Neural cell (in vitro differentiated cells): ENCODE measurements around the gene ERC2.

ENCODE experiments used
- EP300 ChIP-seq: fragments of 450-650 bp; conservative IDR thresholded peaks from 2 replicates; pipeline ENCODE4 v1.6.1; 2014; ENCODE audit warnings: antibody characterized with exemption, mild to moderate bottlenecking, moderate library complexity; ENCODE audit not compliant: poor library complexity, severe bottlenecking
- EZH2 ChIP-seq: fragments of 200-600, 300-800 bp; shearing (Covaris generic), sonication (generic); IDR thresholded peaks from 2 replicates; pipeline ENCODE4 v1.6.1; 2014; ENCODE audit warnings: antibody characterized with exemption, low read length, borderline replicate concordance, mild to moderate bottlenecking; ENCODE audit not compliant: insufficient read depth, poor library complexity, severe bottlenecking
- MXI1 ChIP-seq: fragments of 450-650 bp; conservative IDR thresholded peaks from 2 replicates; pipeline ENCODE4 v1.6.1; 2014; ENCODE audit warnings: antibody characterized with exemption, mild to moderate bottlenecking; ENCODE audit not compliant: poor library complexity, severe bottlenecking
- POLR2AphosphoS5 ChIP-seq: IDR thresholded peaks from 2 replicates; pipeline ENCODE4 v1.6.1; 2012
- TF ChIP-seq, protein P1 (sequence below): fragments of 450-650 bp; IDR thresholded peaks from 2 replicates; pipeline ENCODE4 v1.5.1; 2014; ENCODE audit warnings: antibody characterized with exemption, mild to moderate bottlenecking, moderate library complexity; ENCODE audit not compliant: poor library complexity, severe bottlenecking
- TF ChIP-seq, protein P2 (sequence below): IDR thresholded peaks from 2 replicates; pipeline ENCODE4 v1.6.1; 2012; ENCODE audit warnings: borderline replicate concordance

DNA sequence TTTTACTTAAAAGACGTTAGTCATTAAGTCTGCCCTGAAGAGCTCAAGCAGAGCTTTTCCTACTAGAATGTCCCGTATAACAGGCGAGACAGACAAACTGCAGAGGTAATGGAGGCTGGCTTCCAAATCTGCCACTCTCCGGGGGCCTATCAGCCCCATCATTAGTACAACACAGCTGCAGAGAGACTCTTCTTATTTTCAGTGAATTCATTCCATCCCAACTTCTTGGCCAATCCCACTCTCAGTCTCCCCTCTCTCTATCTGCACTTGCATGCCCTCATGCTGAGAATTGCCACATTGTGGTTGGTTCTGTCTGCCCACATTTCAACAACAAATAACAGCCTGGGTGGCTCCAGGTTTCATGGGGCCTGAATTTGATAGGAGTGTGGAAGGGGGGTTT, 412.7 kb downstream of the ERC2 start:
- TF ChIP-seq EZH2 (no peak), EP300 (no peak), MXI1 (no peak), POLR2AphosphoS5 (no peak)
- TF ChIP-seq, protein P1, sequence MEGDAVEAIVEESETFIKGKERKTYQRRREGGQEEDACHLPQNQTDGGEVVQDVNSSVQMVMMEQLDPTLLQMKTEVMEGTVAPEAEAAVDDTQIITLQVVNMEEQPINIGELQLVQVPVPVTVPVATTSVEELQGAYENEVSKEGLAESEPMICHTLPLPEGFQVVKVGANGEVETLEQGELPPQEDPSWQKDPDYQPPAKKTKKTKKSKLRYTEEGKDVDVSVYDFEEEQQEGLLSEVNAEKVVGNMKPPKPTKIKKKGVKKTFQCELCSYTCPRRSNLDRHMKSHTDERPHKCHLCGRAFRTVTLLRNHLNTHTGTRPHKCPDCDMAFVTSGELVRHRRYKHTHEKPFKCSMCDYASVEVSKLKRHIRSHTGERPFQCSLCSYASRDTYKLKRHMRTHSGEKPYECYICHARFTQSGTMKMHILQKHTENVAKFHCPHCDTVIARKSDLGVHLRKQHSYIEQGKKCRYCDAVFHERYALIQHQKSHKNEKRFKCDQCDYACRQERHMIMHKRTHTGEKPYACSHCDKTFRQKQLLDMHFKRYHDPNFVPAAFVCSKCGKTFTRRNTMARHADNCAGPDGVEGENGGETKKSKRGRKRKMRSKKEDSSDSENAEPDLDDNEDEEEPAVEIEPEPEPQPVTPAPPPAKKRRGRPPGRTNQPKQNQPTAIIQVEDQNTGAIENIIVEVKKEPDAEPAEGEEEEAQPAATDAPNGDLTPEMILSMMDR = no peak
- TF ChIP-seq, protein P2, sequence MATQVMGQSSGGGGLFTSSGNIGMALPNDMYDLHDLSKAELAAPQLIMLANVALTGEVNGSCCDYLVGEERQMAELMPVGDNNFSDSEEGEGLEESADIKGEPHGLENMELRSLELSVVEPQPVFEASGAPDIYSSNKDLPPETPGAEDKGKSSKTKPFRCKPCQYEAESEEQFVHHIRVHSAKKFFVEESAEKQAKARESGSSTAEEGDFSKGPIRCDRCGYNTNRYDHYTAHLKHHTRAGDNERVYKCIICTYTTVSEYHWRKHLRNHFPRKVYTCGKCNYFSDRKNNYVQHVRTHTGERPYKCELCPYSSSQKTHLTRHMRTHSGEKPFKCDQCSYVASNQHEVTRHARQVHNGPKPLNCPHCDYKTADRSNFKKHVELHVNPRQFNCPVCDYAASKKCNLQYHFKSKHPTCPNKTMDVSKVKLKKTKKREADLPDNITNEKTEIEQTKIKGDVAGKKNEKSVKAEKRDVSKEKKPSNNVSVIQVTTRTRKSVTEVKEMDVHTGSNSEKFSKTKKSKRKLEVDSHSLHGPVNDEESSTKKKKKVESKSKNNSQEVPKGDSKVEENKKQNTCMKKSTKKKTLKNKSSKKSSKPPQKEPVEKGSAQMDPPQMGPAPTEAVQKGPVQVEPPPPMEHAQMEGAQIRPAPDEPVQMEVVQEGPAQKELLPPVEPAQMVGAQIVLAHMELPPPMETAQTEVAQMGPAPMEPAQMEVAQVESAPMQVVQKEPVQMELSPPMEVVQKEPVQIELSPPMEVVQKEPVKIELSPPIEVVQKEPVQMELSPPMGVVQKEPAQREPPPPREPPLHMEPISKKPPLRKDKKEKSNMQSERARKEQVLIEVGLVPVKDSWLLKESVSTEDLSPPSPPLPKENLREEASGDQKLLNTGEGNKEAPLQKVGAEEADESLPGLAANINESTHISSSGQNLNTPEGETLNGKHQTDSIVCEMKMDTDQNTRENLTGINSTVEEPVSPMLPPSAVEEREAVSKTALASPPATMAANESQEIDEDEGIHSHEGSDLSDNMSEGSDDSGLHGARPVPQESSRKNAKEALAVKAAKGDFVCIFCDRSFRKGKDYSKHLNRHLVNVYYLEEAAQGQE = no peak
